HG02970 (cell line): ENCODE data around the gene DCTN1.
"Not testable (repeated sequence)": the region's sequence is repeated elsewhere in the genome, so short reads cannot be mapped to it uniquely, and the experiment has no call there.

Experiments
- ATAC-seq: cut with Tn5 transposase; IDR thresholded peaks from one replicate; pipeline ENCODE4 v1.9.1; 2021; ENCODE audit warnings: mild to moderate bottlenecking, moderate library complexity, moderate number of reproducible peaks; ENCODE audit not compliant: unreplicated experiment, low FRiP score

Gene DCTN1

GRCh38 chr2:74373985-74374384 is 6.1 kb downstream of the DCTN1 start:
- no peak for ATAC-seq

- no peak for ATAC-seq
These were observed 6.9 kb downstream of the DCTN1 start for GRCh38 chr2:74373221-74373676.

DNA sequence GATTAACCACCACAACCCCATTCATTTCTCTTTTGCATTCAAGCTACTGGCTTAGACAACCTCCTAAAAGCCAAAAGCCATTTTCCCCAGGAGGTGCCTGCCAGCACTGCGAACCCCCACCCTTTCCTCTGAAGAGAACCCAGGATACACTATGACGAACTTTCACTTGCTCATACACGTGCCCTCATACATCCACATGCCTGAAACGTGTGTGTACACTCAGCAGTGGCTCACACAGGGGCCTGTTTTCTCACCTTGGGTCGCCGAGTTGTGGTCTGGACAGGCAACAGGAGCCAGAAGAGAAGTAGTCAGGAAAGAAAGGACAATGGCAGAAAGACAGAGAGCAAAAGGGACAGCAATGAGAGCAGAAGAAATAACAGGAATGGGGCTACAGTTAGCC is 7.4 kb downstream of the DCTN1 start:
- ATAC-seq: no peak

DNA sequence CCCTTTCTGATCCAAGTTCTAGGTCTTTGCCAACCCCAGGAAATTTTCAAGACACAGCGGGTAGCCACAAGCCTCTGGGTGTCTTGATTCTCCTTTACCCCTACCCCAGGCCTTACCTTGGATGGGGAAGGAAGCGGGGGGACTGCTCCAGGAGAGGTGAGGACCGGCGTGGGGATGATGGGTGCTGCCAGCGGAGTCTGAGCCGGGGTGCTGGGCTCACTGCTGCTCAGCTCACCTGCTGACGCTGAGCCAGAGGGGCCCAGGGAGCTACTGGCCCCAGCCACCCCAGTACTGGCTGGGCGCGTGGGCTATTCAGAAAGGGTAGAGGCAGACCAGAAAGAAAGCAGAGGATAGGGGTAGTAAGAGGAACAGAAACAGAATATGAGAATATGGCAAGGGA is 8.7 kb downstream of the DCTN1 start:
- ATAC-seq: no peak

DNA sequence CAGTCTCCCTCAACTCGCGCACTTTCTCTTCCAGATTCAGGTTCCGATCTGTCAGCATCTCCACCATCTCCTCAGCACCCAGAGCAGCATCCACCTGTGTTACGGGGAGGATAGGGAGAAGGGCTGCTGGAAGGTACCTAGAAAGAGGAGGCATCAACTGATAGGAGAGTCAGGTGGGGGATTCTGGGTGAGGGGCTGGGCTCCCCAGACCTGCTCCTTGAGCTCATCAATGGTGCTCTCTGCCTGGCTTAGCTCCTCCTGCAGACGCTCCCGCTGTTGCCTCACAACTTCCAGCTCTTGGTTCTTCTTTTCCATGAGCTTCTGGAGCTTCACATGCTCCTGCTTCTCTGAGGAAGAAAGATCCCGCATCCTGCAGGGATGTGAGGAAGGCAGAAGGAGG is 10.1 kb downstream of the DCTN1 start:
- no peak for ATAC-seq

GRCh38 chr2:74368499-74368898 is 11.6 kb downstream of the DCTN1 start:
- ATAC-seq: no peak

DNA sequence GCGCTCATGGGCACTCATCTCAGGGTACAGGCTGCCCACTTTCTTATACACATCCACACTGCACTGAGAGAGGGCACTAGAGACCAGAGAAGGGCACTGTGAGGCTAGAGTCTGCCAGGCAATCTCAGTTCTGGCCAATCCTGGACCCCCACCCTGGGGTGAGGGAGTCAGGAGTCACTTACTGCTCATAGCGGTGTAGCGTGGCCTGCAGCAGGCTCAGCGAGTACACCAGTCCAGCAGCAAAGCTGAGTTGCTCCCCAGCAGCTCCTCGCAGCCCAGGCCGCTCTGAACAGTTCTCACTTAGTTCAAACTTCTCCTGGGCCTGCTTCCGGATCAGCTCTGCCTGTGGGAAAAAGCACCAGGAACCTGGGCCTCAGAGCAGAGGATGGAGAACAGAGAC is 12.3 kb downstream of the DCTN1 start:
- no peak for ATAC-seq

DNA sequence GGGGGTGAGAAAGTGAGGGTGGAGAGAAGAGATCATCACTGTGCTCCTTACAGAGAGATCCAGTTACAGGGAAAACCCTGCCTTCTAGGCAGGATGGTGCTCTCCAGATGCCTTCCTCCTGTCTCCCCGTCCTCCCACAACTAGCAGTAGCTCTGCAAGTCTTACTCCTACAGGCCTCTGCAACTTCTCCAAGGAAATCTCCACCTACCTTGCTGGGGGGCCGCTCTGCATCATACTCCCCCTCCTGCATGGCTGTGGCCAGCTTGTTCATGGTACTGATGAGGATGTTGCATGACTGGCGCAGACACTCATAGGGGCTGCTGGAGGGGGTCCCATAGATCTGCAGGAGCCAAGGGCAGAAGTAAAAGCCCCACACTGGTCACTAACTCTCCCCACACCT is 14.1 kb downstream of the DCTN1 start:
- ATAC-seq: no peak

- no peak for ATAC-seq
These were observed 15.3 kb downstream of the DCTN1 start for GRCh38 chr2:74364533-74365505.

DNA sequence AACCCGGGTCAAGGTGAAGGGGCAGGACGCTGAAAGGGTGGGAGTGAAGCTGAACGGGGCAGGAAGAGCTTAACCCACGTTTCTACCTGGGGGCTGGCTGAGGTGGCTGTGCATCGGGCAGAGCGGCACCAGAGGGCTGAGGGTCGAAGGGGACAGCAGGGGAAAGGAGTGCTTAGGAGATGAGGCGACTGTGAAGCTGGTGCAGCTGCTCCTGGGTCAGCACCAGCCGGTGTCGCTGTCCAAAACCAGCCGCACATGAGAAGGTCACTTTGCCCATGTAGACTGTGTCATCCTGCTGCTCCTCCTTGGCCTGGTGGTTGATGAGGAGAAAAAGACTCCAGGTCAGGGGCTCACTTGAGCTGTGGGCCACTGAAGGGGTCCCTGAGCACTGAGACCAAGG is 18.8 kb downstream of the DCTN1 start:
- ATAC-seq: no peak

- ATAC-seq: no peak
These were observed 22.5 kb downstream of the DCTN1 start for GRCh38 chr2:74357627-74358026.

DNA sequence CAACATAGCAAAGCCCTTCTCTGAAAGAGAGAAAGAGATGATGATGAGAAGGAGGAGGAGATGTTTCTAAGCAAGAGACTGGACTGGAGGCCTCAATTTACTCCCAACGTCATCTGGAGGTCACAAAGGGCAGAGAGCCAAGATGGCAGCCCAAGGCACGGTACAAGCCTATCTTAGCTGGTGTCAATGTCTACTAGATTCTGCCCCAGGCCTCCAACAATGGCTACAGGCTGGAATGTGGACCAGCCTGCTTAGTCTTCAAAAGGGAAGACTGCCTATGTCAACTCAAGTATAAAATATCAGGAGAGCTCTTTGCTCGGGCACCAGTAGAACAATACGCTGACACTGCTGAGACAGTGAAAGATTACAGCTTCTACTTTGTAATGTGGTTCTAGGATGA is 30.2 kb downstream of the DCTN1 start:
- no peak for ATAC-seq

- no peak for ATAC-seq
These were observed 32.4 kb downstream of the DCTN1 start for GRCh38 chr2:74347742-74348141.

DNA sequence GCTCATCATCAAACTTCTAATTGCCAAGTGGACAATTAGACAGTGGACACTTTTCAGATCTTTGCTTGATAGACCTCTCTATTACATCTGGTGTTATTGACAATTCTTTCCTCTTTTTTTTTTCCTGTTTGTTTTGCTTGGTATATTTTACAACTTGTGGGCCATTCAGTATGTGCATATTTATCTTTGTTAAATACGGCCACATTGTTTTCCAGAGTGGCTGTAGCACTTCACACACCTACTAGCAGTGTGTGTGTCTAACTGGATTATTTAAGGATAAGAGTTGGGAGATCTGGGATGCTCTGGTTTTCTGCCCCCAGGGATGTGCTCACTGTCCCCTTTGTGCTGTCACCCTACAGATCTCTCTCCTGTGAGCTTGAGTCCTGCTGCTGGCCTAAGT is 32.8 kb downstream of the DCTN1 start:
- no peak for ATAC-seq

- ATAC-seq: no peak
These were observed 34.7 kb downstream of the DCTN1 start for GRCh38 chr2:74345272-74345943.

- ATAC-seq: no peak
These were observed 36.8 kb downstream of the DCTN1 start, which contains the start of gene SLC4A5 for GRCh38 chr2:74343316-74343715. Gene SLC4A5, minus strand, starts transcription at chr2:74343416. Its CDS starts 28,393 bp downstream, at chr2:74315023.

DNA sequence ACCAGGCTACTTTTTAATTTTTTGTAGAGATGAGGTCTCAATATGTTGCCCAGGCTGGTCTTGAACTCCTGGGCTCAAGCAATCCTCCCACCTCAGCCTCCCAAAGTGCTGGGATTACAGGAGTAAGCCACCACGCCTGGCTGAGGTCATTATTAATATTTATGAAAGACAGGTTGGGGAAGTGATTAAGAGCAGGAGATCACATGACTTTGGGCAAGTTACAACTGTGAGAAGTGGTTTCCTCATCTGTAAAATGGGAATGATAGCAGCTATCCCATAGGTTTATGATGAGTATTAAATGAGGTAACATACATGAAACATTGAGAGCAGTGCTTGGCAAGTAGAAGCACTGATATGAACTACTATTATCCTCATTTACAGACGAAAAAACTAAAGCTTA is 43.9 kb downstream of the DCTN1 start:
- ATAC-seq: not testable (repeated sequence)

GRCh38 chr2:74334931-74335333 is 45.2 kb downstream of the DCTN1 start:
- ATAC-seq: no peak

GRCh38 chr2:74333896-74334586 is 46.1 kb downstream of the DCTN1 start:
- no peak for ATAC-seq

DNA sequence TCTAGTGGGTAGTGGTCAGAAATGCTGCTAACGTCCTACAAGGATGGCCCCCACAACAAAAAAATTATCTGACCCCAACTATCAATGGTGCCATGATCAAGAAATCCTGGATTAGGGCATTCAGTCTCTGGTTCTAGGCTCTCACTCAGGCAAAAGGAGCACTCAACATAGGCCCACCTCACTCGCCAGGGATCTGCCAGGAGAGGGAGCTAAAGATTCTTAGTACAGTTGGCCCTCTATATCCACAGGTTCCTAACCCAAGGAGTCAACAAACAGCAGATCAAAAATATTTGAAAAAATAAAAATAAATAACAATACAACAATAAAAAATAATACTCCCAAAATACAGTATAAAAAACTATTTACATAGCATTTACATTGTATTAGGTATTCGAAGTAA is 46.9 kb downstream of the DCTN1 start:
- ATAC-seq: no peak
